Measurements from ENCODE around the gene GPX4.

GPX4 gene

GRCh38 chr19:1089126-1089771 is 14.5 kb upstream of the GPX4 start:
- peaks cover 44 to 54% of the 10 kb centered on the region in 2 experiments for H3K4me1 ChIP-seq (ENCODE audit: control insufficient read depth in 1 of 2, insufficient read depth in 1 of 2, low read depth in 1 of 2, low read length in 1 of 2)
- H3K27ac ChIP-seq = peak overlapping the region; percentile 93
- TF ChIP-seq, protein P1, sequence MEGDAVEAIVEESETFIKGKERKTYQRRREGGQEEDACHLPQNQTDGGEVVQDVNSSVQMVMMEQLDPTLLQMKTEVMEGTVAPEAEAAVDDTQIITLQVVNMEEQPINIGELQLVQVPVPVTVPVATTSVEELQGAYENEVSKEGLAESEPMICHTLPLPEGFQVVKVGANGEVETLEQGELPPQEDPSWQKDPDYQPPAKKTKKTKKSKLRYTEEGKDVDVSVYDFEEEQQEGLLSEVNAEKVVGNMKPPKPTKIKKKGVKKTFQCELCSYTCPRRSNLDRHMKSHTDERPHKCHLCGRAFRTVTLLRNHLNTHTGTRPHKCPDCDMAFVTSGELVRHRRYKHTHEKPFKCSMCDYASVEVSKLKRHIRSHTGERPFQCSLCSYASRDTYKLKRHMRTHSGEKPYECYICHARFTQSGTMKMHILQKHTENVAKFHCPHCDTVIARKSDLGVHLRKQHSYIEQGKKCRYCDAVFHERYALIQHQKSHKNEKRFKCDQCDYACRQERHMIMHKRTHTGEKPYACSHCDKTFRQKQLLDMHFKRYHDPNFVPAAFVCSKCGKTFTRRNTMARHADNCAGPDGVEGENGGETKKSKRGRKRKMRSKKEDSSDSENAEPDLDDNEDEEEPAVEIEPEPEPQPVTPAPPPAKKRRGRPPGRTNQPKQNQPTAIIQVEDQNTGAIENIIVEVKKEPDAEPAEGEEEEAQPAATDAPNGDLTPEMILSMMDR (IDR thresholded peaks at IDR 0.05) = no peak
- no peaks in the 10 kb centered on the region for H3K9me3 ChIP-seq
- H3K27me3 ChIP-seq = no peaks in the 10 kb centered on the region
- H3K36me3 ChIP-seq = peaks cover 69% of the 10 kb centered on the region
- peak overlapping the region; percentile 43 to 51 for H3K4me3 ChIP-seq (ENCODE audit: low read depth in 1 of 2, low read length in 1 of 2)

DNA sequence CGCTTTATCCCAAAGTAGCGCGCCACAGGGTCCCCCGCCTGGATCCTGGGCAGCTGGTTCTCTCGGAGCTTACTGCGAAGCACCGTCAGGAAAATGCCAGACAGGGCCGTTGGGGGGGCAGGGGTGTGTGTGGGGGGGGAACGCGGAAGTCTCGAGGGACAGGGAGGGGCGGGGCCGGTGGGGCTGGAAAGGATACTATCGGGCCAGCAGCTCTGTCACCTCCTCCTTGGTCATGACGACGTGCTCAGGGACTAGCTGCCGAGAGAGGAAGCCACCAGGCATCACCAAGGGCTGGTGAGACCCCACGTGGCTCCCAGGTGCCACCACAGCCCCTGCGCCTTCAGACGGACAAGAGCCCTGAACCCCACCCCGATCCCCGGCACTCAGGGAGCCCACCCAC is 13.9 kb upstream of the GPX4 start:
- Histone ChIP-seq H3K4me1 (ENCODE audit: control insufficient read depth in 1 of 2, insufficient read depth in 1 of 2, low read depth in 1 of 2, low read length in 1 of 2) (peaks cover 50 to 60% of the 10 kb centered on the region in 2 experiments), H3K36me3 (peaks cover 62% of the 10 kb centered on the region), H3K9me3 (no peaks in the 10 kb centered on the region), H3K27ac (peak overlapping the region; percentile 93), H3K27me3 (no peaks in the 10 kb centered on the region), H3K4me3 (ENCODE audit: low read depth in 1 of 2, low read length in 1 of 2) (no peak overlapping the region)
- TF ChIP-seq, protein P1 (IDR thresholded peaks at IDR 0.05) = no peak

DNA sequence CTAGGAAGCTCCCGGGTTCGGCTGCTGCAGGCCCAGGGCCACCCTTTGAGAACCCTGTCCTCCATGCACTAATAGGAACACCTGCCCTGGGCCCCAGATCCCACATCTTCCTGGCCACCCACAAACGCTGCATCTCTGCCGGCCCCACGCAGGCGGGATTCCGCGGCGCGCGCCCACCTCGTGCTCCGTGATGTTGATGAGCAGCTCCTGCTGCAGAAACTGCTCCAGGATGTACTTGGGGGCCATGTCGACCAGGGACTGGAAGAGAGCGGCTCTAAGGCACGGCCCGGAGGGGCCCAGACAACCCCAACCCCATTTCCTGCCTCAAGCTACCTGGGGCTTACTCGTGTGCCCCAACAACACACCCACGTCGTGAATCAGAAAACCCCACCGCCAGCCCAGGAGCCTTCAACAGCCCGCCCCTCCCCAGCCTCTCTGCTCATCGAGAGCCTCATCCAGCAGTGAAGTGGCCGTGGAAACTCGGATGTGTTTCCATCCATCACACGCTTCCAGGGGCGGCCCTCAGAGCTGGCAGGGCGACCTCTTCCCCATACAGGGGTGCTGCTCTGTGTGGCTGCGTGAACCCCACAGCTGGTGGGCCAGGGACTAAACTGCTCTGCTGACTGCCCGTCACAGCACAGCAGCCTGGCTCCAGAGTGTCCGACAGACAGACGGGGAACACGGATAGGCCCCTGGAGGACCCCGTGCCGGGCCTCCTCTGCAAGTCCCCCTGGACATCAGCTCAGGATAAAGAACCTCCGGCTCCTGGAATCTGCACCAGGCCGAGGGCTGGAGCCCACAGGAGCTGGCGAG is 12.9 kb upstream of the GPX4 start:
- Histone ChIP-seq H3K9me3 (no peaks in the 10 kb centered on the region), H3K27ac (peak overlapping the region; percentile 13), H3K27me3 (no peaks in the 10 kb centered on the region), H3K36me3 (peaks cover 52% of the 10 kb centered on the region), H3K4me3 (ENCODE audit: low read depth in 1 of 2, low read length in 1 of 2) (no peak overlapping the region), H3K4me1 (ENCODE audit: control insufficient read depth in 1 of 2, insufficient read depth in 1 of 2, low read depth in 1 of 2, low read length in 1 of 2) (peaks cover 56 to 67% of the 10 kb centered on the region in 2 experiments)
- TF ChIP-seq, protein P1 (IDR thresholded peaks at IDR 0.05) = no peak

DNA sequence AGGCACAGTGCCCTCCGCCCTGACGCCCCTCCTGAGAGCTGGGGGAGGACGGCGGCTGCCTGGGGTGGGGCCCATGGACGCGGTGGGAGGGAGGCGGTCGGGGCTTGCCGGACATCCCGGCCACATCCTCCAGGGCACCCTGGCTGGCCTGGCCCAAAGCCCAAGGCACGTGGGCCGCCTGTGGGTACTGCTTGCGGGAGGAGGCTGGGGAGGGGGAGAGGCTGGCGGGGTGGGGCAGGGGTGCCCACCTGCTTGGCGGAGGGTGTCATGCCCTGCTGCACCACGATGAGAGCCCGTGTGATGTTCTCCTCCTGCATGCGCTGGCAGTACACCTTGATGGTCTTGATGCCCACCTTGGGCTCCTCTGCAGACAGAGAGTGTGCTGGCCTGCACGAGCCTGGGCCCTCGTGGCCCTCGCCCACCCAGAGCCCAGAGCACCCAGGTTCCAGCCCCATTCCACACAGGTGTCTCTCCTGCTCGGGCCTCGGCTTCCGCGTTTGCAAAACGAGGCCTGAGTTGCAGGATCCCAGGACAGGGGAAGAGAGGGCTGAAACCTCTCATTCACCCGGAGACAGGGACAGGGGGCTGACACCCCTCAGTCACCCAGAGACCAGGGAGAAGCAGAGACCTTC is 12.1 kb upstream of the GPX4 start:
- Histone ChIP-seq H3K27me3 (no peaks in the 10 kb centered on the region), H3K36me3 (peaks cover 45% of the 10 kb centered on the region), H3K27ac (peak overlapping the region; percentile 13), H3K9me3 (no peaks in the 10 kb centered on the region), H3K4me1 (ENCODE audit: control insufficient read depth in 1 of 2, insufficient read depth in 1 of 2, low read depth in 1 of 2, low read length in 1 of 2) (peaks cover 51 to 61% of the 10 kb centered on the region in 2 experiments), H3K4me3 (ENCODE audit: low read depth in 1 of 2, low read length in 1 of 2) (no peak overlapping the region)
- TF ChIP-seq, protein P1 (IDR thresholded peaks at IDR 0.05) = no peak

- H3K4me3 ChIP-seq (ENCODE audit: low read depth in 1 of 2, low read length in 1 of 2) = no peak overlapping the region
- H3K4me1 ChIP-seq (ENCODE audit: control insufficient read depth in 1 of 2, insufficient read depth in 1 of 2, low read depth in 1 of 2, low read length in 1 of 2) = peaks cover 44 to 54% of the 10 kb centered on the region in 2 experiments
- H3K27me3 ChIP-seq = no peaks in the 10 kb centered on the region
- H3K9me3 ChIP-seq = no peaks in the 10 kb centered on the region
- peaks cover 31% of the 10 kb centered on the region for H3K36me3 ChIP-seq
- TF ChIP-seq, protein P1 (IDR thresholded peaks at IDR 0.05) = no peak
- H3K27ac ChIP-seq = no peak overlapping the region
Measured at GRCh38 chr19:1093330-1093729, 10.5 kb upstream of the GPX4 start.

Measured in neutrophil (primary cell).